Measurements from ENCODE around the gene RIMKLB.
"Not testable (repeated sequence)": the region's sequence is repeated elsewhere in the genome, so short reads cannot be mapped to it uniquely, and the experiment has no call there.

GRCh38 chr12:8810112-8810511, 112.3 kb downstream of the RIMKLB start:
- TF ChIP-seq CTCF (IDR thresholded peaks at IDR 0.05); POLR2A (IDR thresholded peaks at IDR 0.05; ENCODE audit: low read depth); POLR2AphosphoS5 (IDR thresholded peaks at IDR 0.05); EP300 (IDR thresholded peaks at IDR 0.05): not testable (repeated sequence)
